Neuron (in vitro differentiated cells): ENCODE data around the gene UGT1A9.

Experiments
- H2AFZ ChIP-seq: one replicate; pipeline ENCODE4 v1.6.1; 2013; ENCODE audit warnings: low read depth, mild to moderate bottlenecking, inconsistent platforms, low read length, moderate library complexity
- H3K27me3 ChIP-seq: one replicate; pipeline ENCODE4 v1.6.1; 2013; ENCODE audit warnings: low read length; ENCODE audit not compliant: insufficient read depth
- H3K36me3 ChIP-seq: one replicate; pipeline ENCODE4 v1.6.1; 2013; ENCODE audit warnings: low read length; ENCODE audit not compliant: insufficient read depth
- H3K4me1 ChIP-seq: one replicate; pipeline ENCODE4 v1.6.1; 2013; ENCODE audit warnings: low read length; ENCODE audit not compliant: insufficient read depth
- H3K4me3 ChIP-seq: 2 replicates; pipeline ENCODE4 v1.5.1; 2013; ENCODE audit warnings: mild to moderate bottlenecking, low read length, moderate library complexity
- H3K9me3 ChIP-seq: one replicate; pipeline ENCODE4 v1.6.1; 2013; ENCODE audit warnings: low read length

UGT1A9 gene

GRCh38 chr2:233658610-233659009 lies 13.1 kb upstream of the UGT1A9 start:
- no peaks in the 10 kb centered on the region for H3K27me3 ChIP-seq
- no peaks in the 10 kb centered on the region for H3K9me3 ChIP-seq
- no peak overlapping the region for H2AFZ ChIP-seq
- no peaks in the 10 kb centered on the region for H3K4me1 ChIP-seq
- H3K36me3 ChIP-seq, result no peaks in the 10 kb centered on the region
- H3K4me3 ChIP-seq, result no peak overlapping the region

- Histone ChIP-seq H3K36me3 (no peaks in the 10 kb centered on the region), H3K9me3 (no peaks in the 10 kb centered on the region), H3K27me3 (no peaks in the 10 kb centered on the region), H3K4me1 (no peaks in the 10 kb centered on the region), H3K4me3 (no peak overlapping the region), H2AFZ (no peak overlapping the region)
Measured at GRCh38 chr2:233663911-233664310, 7.8 kb upstream of the UGT1A9 start.

- Histone ChIP-seq H3K4me3 (no peak overlapping the region), H3K36me3 (no peaks in the 10 kb centered on the region), H3K4me1 (no peaks in the 10 kb centered on the region), H2AFZ (no peak overlapping the region), H3K27me3 (no peaks in the 10 kb centered on the region), H3K9me3 (peaks cover 2% of the 10 kb centered on the region)
Measured at GRCh38 chr2:233668605-233669260, 3.0 kb upstream of the UGT1A9 start.

GRCh38 chr2:233672886-233673285 lies 1.2 kb downstream of the UGT1A9 start:
- Histone ChIP-seq H3K4me1 (no peaks in the 10 kb centered on the region), H3K4me3 (no peak overlapping the region), H3K36me3 (no peaks in the 10 kb centered on the region), H3K9me3 (peaks cover 2% of the 10 kb centered on the region), H3K27me3 (no peaks in the 10 kb centered on the region), H2AFZ (no peak overlapping the region)

- Histone ChIP-seq H3K4me3 (no peak overlapping the region), H2AFZ (no peak overlapping the region), H3K4me1 (no peaks in the 10 kb centered on the region), H3K36me3 (no peaks in the 10 kb centered on the region), H3K27me3 (no peaks in the 10 kb centered on the region), H3K9me3 (peaks cover 2% of the 10 kb centered on the region)
Measured at GRCh38 chr2:233673896-233674295, 2.2 kb downstream of the UGT1A9 start.

GRCh38 chr2:233674314-233674713 lies 2.6 kb downstream of the UGT1A9 start:
- H3K27me3 ChIP-seq, result no peaks in the 10 kb centered on the region
- H3K36me3 ChIP-seq, result no peaks in the 10 kb centered on the region
- H3K4me3 ChIP-seq, result no peak overlapping the region
- H3K4me1 ChIP-seq, result no peaks in the 10 kb centered on the region
- peaks cover 2% of the 10 kb centered on the region for H3K9me3 ChIP-seq
- no peak overlapping the region for H2AFZ ChIP-seq

GRCh38 chr2:233674995-233675394 lies 3.3 kb downstream of the UGT1A9 start:
- no peaks in the 10 kb centered on the region for H3K27me3 ChIP-seq
- peaks cover 2% of the 10 kb centered on the region for H3K9me3 ChIP-seq
- no peak overlapping the region for H3K4me3 ChIP-seq

GRCh38 chr2:233676046-233676445 lies 4.3 kb downstream of the UGT1A9 start:
- Histone ChIP-seq H3K9me3 (peaks cover 2% of the 10 kb centered on the region), H3K27me3 (no peaks in the 10 kb centered on the region), H3K36me3 (no peaks in the 10 kb centered on the region), H2AFZ (no peak overlapping the region), H3K4me3 (no peak overlapping the region), H3K4me1 (no peaks in the 10 kb centered on the region)

More at GRCh38 chr2:233674995-233675394, 3.3 kb downstream of the UGT1A9 start:
- Histone ChIP-seq H2AFZ (no peak overlapping the region), H3K36me3 (no peaks in the 10 kb centered on the region), H3K4me1 (no peaks in the 10 kb centered on the region)

GRCh38 chr2:233679196-233679595 lies 7.5 kb downstream of the UGT1A9 start:
- Histone ChIP-seq H2AFZ (peak overlapping the region; percentile 48), H3K36me3 (no peaks in the 10 kb centered on the region), H3K4me1 (no peaks in the 10 kb centered on the region), H3K4me3 (no peak overlapping the region), H3K27me3 (no peaks in the 10 kb centered on the region), H3K9me3 (no peaks in the 10 kb centered on the region)

- no peak overlapping the region for H2AFZ ChIP-seq
- H3K4me3 ChIP-seq, result no peak overlapping the region
- H3K27me3 ChIP-seq, result no peaks in the 10 kb centered on the region
- no peaks in the 10 kb centered on the region for H3K9me3 ChIP-seq
- no peaks in the 10 kb centered on the region for H3K36me3 ChIP-seq
- no peaks in the 10 kb centered on the region for H3K4me1 ChIP-seq
Measured at GRCh38 chr2:233680361-233681045, 8.8 kb downstream of the UGT1A9 start.

- Histone ChIP-seq H3K4me1 (no peaks in the 10 kb centered on the region), H3K27me3 (no peaks in the 10 kb centered on the region), H3K36me3 (no peaks in the 10 kb centered on the region), H2AFZ (no peak within 1 kb of the TSS), H3K4me3 (no peak within 1 kb of the TSS), H3K9me3 (no peaks in the 10 kb centered on the region)
Measured at GRCh38 chr2:233681521-233682099, 9.9 kb downstream of the UGT1A9 start, which contains the start of gene UGT1A7. TSS of gene UGT1A7 (plus strand) at chr2:233681901. CDS start at chr2:233681938, 37 bp downstream.

GRCh38 chr2:233684640-233685039 lies 12.9 kb downstream of the UGT1A9 start:
- no peaks in the 10 kb centered on the region for H3K4me1 ChIP-seq
- no peak overlapping the region for H3K4me3 ChIP-seq
- H3K36me3 ChIP-seq, result no peaks in the 10 kb centered on the region

GRCh38 chr2:233686928-233687327 lies 15.2 kb downstream of the UGT1A9 start:
- Histone ChIP-seq H3K4me3 (no peak overlapping the region), H2AFZ (no peak overlapping the region), H3K4me1 (no peaks in the 10 kb centered on the region), H3K36me3 (no peaks in the 10 kb centered on the region), H3K27me3 (no peaks in the 10 kb centered on the region), H3K9me3 (no peaks in the 10 kb centered on the region)

More at GRCh38 chr2:233684640-233685039, 12.9 kb downstream of the UGT1A9 start:
- Histone ChIP-seq H2AFZ (no peak overlapping the region), H3K9me3 (no peaks in the 10 kb centered on the region), H3K27me3 (no peaks in the 10 kb centered on the region)
